Measurements from ENCODE around the gene FEM1C.

The FEM1C gene

DNA sequence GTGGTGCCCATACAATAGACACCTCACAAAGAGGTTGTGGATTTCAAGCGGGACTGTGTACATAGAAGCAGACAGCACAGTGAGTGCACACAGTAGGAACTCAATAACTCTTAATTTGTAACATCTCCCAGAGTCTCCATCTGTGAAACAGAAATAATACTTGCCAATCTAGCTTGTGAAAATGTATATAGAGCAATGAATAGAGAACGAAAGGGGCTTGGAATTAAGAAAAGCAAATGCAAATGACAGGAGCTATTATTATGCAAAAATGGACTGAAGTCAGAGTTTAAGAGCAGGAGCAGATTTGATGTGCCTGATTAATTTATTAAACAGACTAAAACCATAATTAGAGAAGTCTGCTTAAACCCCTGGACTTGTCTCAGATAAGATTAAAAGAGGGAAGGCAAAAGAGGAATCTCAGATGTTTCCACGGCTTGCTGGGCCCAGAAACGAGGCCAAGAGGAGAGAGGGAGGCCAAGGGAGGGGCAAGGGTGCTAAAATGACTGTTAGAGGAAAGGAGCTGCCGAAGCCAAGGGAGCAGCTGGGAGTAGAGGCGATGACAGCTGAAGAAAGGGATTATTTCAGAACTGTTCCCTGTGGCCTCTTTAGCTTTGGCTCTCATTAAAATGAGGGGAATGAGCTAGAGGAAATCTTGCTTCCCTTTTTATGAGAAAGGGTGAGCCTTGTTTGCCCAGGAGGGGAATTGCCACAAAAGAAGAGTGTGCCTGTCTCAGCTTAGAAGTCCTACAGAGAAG, 72.1 kb downstream of the FEM1C start:
- no peak for DNase-seq

DNA sequence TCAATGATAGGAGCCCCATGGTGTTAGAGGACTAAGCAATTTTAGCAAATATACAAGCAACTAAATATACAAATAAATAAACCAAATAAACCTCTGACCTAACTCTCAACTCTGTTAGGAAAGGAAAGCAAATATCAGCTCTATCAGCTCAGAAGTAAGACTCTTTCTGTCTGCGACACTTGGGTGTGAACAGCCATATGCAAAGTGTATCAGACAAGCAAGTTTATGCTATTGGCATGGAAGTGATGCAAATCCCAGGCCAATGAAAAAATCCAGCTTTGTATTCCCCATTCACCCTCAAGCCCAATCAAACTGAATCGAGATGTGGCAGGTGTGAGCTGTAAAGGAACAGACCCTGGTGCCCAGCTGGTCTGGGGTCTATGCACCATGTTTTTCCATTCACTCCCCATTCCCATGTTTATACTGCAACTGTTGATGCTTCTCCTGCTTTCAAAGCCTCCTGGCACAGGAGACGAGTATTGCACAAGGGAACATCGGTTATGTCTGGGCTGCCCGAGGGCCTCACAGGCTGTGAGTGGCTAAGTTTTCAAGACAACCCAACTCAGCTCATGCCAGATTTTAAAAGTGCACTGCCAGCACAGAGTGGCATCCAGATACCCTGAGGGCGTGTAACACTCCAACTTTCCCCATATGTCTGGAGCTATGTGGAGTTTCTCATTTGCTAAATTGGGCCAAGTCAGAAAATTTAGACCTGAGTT, 73.1 kb downstream of the FEM1C start:
- no peak for DNase-seq

DNA sequence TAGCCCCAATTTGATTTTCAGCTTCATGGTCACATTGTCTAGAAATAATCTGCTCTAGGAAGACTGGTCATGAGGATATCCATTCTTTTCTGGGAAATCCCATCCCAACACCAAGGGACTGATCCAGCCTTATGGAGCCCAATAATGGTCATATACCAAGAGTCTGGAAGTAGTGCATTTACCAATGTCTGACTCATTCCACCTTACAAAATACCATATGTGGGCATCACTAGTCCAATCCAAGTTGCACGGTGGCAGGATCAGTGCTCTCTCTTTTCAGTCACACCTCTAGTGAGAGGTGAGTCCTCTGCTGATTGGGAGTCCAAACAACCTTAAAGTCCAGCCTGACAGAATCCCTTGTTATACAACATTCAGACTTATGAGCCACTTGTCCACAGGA, 73.7 kb downstream of the FEM1C start:
- DNase-seq, result no peak
